ENCODE measurements around the gene ARFRP1. TPM values are rescaled to one million over a fixed set of nuclear protein-coding genes. Genes with fewer than 3 reads are reported as not detected.
"Not testable (repeated sequence)": the region's sequence is repeated elsewhere in the genome, so short reads cannot be mapped to it uniquely, and the experiment has no call there.

The ARFRP1 gene
- total RNA-seq, 1 donor from 2014 or later = 23.6 TPM

DNA sequence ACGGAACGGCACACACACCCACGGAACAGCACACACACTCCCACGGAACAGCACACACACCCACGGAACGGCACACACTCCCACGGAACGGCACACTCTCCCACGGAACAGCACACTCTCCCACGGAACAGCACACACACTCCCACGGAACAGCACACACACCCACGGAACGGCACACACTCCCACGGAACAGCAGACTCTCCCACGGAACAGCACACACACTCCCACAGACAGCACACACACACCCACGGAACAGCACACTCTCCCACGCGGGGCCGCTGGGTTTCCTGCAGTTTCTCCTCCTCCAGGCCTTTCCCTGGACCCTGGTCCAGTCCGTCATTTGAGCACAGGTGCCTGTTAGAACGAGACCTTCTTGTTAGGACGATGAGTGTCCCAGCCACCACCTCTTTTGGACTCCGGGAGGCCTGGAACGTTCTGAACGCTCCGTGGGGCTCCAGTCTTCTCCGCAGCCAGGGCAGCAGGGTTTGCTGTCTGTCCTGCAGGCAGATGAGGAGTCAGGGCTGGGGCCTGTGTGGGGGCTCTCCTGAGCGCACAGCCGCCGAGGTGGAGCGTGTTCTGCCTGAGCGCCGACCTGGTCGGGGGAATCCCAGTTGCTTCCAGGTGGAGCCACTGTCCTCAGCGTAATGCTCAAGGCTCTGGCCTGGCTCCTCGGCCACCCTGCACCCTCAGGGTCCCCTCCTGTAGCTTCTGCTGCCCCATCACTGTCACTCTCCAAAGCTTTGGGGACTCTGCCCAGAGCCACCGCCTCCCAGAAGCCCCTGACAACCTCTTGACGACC, 28.9 kb downstream of the ARFRP1 start:
- no peak for ATAC-seq
- no peak for DNase-seq (ENCODE audit: low spot score)

DNA sequence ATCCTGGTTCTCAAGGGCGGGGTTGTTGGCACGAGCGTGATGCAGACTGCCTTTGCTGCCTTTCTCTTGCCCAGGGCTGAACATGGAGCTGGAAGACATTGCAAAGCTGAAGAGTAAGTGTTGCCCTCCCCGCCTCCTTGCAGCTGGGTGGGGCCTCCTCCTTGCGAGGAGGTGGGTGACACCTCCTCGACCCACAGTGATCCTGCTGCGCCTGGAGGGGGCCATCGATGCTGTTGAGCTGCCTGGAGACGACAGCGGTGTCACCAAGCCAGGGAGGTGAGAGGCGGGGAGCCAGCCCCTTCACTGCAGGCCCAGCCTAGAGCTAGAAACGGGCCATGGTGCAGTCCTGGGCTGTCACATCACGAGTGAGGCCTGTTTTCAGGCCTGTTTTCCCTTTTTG, 29.7 kb downstream of the ARFRP1 start:
- no peak for ATAC-seq
- DNase-seq (ENCODE audit: low spot score) = no peak

DNA sequence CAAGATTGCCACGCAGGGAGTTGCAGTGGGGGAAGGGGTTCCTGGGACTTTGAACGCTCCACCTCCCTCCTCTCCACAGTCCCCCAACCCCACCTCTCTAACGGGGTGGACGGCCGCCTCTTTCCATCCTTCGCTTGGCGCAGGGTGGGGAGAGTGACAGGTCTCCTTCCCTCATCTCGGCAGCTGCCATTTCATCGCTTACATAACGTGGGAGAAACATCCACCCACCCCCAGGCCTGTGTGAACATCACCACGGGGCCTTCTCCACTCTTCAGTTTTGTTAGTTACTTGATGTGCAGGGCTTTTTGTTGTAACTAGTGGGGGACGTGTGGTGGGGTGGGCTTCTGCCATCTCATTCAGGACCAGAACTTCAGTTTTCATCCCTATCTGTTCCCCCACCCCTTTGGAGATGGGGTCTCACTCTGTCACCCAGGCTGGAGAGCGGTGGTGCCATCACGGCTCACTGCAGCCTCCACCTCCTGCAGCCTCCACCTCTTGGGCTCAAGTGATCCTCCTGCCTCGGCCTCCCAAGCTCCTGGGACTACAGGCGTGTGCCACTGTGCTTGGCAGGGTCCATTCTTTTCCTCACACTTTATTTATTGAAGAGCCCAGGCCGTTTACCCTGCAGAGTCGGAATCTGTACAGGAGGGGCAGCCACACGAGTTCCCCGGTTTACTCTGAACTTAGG, 32.0 kb downstream of the ARFRP1 start:
- DNase-seq (ENCODE audit: low spot score) (no peak), ATAC-seq (no peak)

DNA sequence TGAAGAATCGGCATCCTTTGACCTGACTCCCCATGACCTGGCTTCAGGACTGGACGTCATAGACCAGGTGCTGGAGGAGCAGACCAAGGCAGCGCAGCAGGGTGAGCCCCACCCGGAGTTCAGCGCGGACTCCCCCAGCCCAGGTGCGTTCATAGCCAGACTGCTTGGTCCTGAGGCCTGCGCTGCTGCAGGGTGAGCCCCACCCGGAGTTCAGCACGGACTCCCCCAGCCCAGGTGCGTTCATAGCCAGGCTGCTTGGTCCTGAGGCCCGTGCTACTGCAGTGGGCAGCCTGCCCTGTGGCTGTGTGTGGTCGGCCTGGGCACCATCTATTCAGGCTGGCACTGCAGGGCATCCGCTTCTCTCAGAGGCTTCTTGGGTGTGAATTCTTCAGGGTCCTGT, 33.8 kb downstream of the ARFRP1 start:
- no peak for ATAC-seq
- DNase-seq (ENCODE audit: low spot score) = no peak

DNA sequence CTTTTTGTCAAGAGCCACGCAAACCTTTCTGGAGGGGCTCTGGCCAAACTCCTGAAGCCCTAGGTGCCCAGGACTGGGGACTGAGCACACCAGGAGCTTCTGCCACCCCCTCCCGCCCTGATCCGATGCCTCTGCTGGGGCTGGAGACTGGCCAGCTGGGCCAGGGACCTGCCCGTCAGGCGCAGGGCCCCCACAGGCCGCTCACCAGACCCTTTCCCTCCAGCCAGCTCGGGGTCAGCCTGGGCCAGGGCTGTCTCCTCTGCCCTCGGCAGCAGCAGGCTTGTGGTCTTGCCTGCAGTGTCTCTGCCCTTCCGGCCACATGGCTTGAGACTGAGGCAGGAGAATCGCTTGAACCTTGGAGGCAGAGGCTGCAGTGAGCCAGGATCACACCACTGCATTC, 35.1 kb downstream of the ARFRP1 start:
- no peak for DNase-seq (ENCODE audit: low spot score)
- ATAC-seq = peak; percentile 38

DNA sequence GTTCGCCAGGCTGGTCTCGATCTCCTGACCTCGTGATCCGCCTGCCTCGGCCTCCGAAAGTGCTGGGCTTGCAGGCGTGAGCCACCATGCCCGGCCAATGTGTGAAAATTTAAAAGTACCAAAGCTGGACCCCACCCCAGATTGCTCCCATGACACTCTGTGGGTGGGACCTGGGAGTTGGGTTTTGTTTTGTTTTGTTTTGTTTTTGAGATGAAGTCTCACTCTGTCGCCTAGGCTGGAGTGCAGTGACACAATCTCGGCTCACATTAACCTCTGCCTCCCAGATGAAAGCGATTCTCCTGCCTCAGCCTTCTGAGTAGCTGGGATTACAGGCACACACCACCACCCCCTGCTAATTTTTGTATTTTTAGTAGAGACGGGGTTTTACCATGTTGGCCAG, 36.1 kb downstream of the ARFRP1 start:
- not testable (repeated sequence) for ATAC-seq; DNase-seq (ENCODE audit: low spot score)

DNA sequence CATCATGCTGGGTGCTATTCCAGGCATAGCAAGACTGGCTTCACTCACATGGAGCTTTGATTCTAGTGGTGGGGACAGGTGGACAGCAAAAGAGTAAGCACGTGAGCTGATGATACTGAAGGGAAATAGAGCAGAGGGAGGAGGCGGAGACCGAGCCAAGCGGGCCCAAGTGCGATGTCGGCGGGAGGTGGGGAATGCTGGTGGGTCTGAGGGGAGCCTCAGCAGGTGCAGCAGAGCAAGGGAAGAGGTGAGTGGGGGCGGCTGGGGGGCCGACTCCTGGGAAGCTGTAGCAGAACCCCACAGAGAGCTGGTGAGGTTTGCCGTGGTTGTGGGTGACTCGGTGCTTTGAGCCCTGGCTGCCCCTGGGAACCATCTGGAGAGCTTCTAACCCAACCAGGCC, 39.4 kb downstream of the ARFRP1 start:
- no peak for ATAC-seq

DNA sequence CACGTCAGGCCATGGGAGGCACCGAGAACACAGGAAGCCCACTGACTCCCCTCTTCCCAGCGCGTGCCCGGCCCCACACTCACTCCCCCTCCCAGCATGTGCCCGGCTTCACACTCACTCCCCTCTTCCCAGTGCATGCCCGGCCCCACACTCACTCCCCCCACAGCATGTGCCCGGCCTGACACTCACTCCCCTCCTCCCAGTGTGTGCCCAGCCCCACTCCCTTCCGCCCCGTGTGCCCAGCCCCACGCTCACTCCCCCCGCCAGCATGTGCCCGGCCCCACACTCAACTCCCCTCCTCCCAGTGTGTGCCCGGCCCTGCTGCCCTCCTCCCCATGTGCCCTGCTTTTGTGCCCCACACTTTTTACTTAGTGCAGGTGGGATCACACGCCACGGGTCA, 39.9 kb downstream of the ARFRP1 start:
- ATAC-seq (no peak), DNase-seq (ENCODE audit: low spot score) (no peak)

More for the DNA sequence above, 39.4 kb downstream of the ARFRP1 start:
- no peak for DNase-seq (ENCODE audit: low spot score)

DNA sequence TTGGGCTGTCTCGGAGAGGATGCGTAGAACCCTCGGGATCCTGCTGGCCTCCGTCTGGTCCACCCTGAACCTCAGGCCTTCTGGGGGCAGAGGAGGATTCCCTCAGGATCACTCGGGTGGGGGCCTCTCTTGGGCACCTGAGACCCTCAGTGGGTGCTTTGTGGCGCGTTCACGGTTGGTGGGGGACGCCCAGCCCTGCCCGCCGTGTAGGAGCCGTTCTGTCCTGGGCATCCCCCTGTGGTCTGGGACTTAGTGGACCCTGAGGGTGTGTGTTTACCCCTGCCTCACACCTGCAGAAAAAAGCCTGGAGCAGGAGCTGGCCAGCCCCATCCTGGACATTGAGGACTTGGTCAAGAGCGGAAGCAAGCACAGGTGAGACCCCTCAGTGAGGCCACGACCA, 42.1 kb downstream of the ARFRP1 start:
- DNase-seq (ENCODE audit: low spot score) (no peak), ATAC-seq (no peak)

DNA sequence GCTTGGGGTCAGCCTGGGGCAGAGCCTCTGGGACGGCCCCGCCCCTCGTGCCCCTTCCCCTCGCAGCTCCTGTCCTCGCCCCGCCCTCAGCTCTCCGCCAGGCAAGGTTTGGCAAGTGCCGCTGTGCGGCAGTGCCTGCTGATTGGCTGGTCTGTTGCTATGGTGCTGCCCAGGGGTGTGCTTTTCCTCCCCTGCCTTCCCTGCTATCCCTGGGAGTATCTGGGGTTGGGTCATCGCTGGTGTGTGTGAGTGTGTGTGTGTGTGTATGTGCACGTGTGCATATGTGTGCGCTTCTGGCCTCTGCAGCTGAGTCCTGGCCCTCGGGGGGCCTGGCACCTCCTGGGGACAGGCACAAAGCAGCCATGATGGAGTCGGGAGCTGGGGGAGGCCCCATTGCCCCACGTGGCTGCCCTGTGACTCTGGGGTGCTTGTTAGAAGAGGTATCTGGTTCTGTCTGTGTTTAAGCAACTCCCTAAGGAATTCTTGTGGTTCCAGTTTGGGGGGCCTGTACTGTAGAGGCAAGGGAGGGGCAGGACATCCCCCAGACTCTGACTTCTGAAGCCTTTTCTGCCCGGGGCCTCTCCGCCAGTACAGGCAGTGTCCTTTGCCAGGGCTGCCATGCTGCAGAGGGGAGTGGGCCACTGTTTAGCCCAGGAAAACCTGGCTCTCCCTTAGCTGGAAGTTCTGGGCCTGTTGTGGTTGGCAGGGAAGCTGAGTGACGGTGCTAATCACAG, 42.7 kb downstream of the ARFRP1 start:
- no peak for ATAC-seq

DNA sequence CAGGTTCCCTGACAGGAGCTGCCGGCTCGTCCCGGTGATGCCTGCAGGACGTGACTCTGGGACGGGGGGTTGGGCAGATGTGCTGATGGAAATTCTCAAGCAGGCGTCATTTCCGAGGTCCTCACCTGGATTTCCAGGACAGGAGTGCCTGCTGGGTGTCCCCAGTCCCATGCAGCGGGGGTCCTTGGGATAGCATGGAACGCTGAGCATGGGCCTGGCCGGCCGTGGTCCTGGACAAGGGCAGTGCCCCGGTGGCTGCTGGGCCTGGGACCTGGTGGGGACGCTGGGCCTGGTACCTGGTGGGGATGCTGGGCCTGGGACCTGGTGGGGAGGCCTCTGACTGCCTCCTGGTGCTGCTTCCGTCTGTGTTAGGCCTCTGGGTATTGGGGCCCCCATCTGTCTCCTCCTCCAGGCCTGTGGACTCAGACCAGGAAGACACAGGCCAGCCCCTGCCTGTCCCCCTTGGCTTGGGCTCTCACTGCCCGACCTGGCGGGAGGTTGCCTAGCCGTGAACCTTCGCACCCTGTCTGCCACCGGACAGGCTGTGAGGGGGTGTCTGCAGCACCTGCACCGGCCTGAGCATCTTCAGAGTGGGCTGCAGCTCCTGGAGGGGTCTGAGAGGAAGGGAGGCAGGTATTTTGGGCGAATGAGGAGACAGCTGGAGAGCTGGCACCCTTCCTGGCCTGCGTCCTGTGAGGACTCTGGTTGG, 43.5 kb downstream of the ARFRP1 start:
- DNase-seq (ENCODE audit: low spot score) (no peak), ATAC-seq (no peak)

More for the DNA sequence above, 42.7 kb downstream of the ARFRP1 start:
- DNase-seq (ENCODE audit: low spot score) = no peak

DNA sequence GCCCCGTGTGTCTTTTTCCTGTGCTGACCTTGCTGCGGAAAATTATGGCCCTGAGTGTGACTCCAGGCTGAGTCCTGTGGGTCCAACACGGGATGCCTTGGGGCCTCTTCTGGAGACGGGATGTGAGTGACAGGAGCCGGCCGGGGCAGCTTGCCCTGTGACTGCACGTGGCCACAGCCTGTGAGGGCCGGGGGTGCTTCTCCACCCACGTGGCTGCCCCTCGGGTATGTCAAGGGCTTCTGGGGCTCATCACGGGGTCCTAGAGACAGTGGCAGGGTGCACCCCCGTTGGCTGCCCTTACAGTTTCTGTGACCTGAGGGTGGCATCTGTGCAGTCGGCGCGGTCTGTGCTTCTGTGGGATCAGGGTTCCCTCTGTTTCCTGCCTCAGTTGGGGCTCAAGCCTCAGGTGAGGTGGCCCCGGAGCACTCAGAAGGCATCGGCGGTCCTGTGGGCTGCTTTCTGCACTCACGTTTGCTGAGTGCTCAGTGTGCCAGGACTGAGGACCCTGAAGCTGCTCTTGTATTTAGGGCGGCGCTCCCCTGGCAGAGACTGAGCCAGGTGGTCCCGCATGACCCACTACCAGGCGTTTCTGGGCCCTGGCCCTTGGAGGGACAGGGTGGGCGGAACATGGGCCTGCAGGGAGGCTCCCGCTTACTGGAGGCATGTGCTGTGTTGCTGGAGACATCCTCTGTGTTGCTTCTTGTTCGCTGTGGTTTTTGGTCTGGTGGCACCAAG, 44.3 kb downstream of the ARFRP1 start:
- DNase-seq (ENCODE audit: low spot score) = no peak
- no peak for ATAC-seq

DNA sequence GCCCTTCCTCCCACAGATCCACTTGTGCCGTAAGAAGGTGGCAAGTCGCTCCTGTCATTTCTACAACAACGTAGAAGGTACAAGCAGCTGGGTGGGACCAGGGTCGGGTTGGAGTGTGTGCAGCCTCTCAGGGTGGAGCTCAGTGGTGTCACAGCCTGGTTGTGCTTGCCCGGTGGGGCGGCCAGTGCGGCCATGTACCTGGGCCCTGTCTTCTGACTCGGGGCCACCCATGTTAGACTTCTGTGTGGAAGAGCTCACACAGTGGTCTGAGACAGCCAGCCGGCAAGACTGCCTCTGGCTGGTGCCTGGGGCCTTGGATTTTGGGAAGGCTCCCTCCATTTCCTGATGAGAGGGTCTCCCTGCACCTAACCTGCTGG, 45.0 kb downstream of the ARFRP1 start:
- no peak for ATAC-seq
- no peak for DNase-seq (ENCODE audit: low spot score)

DNA sequence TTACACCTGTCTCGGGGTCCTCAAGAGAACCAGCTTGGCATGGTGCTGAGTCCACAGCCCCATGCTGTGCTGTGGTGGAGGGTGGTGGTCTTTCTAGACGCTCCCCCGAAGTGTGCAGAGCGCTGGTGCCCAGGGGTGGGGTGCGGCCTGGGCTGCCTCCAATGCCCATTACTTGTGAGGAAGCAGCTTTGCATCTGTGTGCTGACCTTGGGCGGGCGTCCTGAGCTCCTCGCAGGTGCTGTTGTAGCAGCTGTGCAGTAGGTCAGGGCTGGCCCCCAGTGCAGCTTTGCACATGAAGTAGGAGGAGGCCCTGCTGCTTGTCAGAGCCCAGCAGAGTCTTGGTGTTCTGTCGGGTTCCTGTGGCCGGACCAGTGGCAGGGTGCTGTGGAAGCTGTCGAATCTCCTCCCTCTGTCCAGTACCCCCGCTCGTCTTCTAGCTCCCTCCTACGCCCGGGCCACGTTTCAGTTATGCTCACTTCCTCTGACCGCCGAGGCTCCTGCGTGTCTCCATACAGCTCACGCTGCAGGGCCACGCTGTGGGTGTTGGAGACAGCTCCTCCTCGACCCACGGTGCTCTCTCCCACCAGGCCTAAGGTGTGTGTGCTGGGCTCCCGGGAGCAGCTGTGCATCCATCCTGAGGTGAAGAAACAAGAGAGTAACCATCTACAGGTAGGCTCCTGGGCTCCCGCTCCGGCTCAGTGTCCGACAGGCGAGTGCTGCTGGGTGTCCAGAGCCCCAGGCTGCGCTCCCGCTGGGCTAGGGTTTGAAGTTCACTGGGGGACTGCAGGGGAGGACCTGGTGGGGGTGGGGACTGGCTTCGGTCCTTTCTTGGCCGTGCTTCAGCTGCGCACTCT, 45.6 kb downstream of the ARFRP1 start:
- DNase-seq (ENCODE audit: low spot score) (no peak), ATAC-seq (no peak)

DNA sequence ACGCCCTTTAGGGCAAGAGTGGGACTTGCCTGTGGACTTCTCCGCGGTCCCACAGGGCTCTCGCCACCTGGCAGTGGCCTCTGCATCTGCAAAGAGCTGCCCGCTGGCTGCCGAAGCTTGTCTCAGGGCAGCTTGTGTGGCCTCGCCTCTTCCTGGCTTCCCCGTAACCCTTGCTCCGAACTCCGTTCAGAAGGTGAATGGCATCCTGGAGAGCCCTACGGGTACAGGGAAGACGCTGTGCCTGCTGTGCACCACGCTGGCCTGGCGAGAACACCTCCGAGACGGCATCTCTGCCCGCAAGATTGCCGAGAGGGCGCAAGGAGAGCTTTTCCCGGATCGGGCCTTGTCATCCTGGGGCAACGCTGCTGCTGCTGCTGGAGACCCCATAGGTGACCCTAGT, 46.7 kb downstream of the ARFRP1 start:
- DNase-seq (ENCODE audit: low spot score) (no peak), ATAC-seq (no peak)

DNA sequence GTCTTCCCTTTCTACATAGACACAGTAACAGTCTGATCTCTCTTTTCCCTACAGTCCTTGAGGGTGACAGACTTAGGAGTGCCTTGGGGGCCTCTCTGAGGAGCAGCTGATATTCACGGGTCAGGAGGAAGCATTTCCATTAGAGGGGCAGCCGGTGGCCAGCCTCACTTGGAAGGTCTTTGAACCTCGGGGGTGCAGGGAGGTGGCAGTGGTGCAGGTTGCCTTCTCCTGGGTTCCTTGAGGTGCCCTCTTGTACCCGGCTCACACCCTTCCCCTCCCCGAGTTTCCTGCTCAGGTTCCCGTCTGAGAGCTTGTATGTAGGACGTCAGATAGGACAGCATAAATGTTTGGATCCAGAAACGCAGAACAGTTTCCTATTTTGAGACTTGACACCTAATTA, 47.2 kb downstream of the ARFRP1 start:
- ATAC-seq (no peak), DNase-seq (ENCODE audit: low spot score) (no peak)

DNA sequence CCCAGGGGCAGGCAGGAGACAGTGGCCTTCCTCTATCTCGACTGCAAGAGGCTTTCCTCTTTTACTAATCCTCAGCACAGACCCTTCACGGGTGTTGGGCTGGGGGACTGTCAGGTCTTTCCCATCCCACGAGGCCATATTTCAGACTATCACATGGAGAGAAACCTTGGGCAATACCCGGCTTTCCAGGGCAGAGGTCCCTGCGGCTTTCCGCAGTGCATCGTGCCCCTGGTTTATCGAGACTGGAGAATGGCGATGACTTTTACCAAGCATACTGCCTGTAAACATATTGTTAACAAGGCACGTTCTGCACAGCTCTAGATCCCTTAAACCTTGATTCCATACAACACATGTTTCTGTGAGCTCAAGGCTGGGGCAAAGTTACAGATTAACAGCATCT, 47.6 kb downstream of the ARFRP1 start:
- not testable (repeated sequence) for ATAC-seq; DNase-seq (ENCODE audit: low spot score)

DNA sequence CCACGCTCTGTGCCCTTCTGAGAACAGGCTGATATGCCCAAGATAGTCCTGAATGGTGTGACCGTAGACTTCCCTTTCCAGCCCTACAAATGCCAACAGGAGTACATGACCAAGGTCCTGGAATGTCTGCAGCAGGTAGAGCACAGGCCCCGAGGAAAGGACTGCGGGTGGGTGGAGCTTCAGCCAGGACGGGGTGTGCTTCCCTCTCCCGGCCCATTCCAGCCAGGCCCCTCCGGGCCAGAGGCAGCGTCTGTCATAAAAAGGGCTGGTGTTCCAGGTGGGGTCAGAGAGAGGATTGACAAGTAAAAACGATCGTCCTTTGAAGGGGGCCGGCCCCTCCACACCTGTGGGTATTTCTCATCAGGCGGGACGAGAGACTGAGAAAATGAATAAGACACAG, 48.4 kb downstream of the ARFRP1 start:
- DNase-seq (ENCODE audit: low spot score) (no peak), ATAC-seq (no peak)

DNA sequence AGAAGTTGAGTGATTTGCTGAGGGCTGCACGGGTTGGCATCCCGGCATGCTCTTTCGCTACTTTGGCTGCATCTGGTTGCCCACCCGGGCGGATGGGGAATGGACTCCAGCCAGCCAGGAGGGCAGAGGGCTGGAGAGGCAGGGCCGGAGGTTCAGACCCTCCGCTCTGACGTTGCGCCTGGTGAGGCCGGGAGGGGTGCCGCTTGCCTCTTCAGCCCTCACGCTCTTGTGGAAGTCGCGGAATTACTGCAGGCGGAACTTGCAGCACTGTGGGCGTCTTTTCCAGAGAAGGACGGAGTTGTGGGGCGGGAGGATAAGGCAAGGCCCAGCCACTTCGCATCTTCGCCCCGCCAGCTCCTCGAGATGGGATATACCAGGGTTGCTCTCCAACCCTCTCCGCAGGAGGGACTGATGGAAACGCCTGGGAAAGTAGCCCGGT, 49.0 kb downstream of the ARFRP1 start:
- peak; percentile 26 for ATAC-seq
- no peak for DNase-seq (ENCODE audit: low spot score)

Measured in left lobe of liver (tissue), 2 donors.